A673 (cell line): ENCODE measurements around the gene TNFRSF14. TPM values are rescaled to one million over a fixed set of nuclear protein-coding genes. Genes with fewer than 3 reads are reported as not detected.

Experiments
- BruUV-seq: library from RNA; stranded (reverse); fragments of 400-500 nt; replicated peaks from 2 replicates; lab custom pipeline; 2021; lab: Mats Ljungman, UMichigan
- CTCF ChIA-PET: fragments of 300-600 bp; sonication (Branson Sonifier 250); formaldehyde crosslinking; loops from one replicate; lab custom pipeline; 2022; ENCODE audit warnings: antibody characterized with exemption; lab: Charles Lee
- POLR2A ChIA-PET: fragments of 300-600 bp; sonication (Branson Sonifier 250); formaldehyde crosslinking; loops from one replicate; lab custom pipeline; 2022; ENCODE audit warnings: antibody characterized with exemption; ENCODE audit not compliant: low non-redundant PET; lab: Charles Lee
- DNase-seq: peaks from one replicate; pipeline ENCODE4 v3.0.0-alpha.2; 2015; ENCODE audit warnings: low spot score
- H3K27ac ChIP-seq: fragments of 200-600 bp; sonication (generic); 2 replicates; pipeline ENCODE4 v1.5.1; 2016; ENCODE audit warnings: mixed run types, low read depth, mild to moderate bottlenecking, mixed read lengths, antibody characterized with exemption, low read length; ENCODE audit not compliant: poor library complexity, severe bottlenecking
- H3K27me3 ChIP-seq: fragments of 200-600 bp; sonication (generic); replicated peaks from 2 replicates; pipeline ENCODE4 v1.6.1; 2017; ENCODE audit warnings: mixed run types, low read depth, mild to moderate bottlenecking, mixed read lengths, antibody characterized with exemption, low read length; ENCODE audit not compliant: insufficient read depth, poor library complexity
- H3K36me3 ChIP-seq: fragments of 200-600 bp; sonication (generic); 2 replicates; pipeline ENCODE4 v1.6.1; 2016; ENCODE audit warnings: mixed run types, mild to moderate bottlenecking, mixed read lengths, antibody characterized with exemption, low read length; ENCODE audit not compliant: insufficient read depth, poor library complexity, severe bottlenecking
- H3K4me1 ChIP-seq: fragments of 200-600 bp; sonication (generic); 2 replicates; pipeline ENCODE4 v1.6.1; 2017; ENCODE audit warnings: mixed run types, mild to moderate bottlenecking, mixed read lengths, antibody characterized with exemption, low read length; ENCODE audit not compliant: insufficient read depth, poor library complexity, severe bottlenecking
- H3K4me3 ChIP-seq: fragments of 200-600 bp; sonication (generic); 2 replicates; pipeline ENCODE4 v1.5.1; 2016; ENCODE audit warnings: low read depth, mixed run types, mild to moderate bottlenecking, mixed read lengths, low read length; ENCODE audit not compliant: poor library complexity, severe bottlenecking
- H3K9me3 ChIP-seq: fragments of 200-600 bp; sonication (generic); 2 replicates; pipeline ENCODE4 v1.6.1; 2016; ENCODE audit warnings: mixed run types, low read depth, mild to moderate bottlenecking, mixed read lengths, antibody characterized with exemption, low read length; ENCODE audit not compliant: poor library complexity, severe bottlenecking
- CTCF ChIP-seq: fragments of 300-800, 200-600 bp; sonication (generic); conservative IDR thresholded peaks from 2 replicates; pipeline ENCODE4 v1.5.1; 2017; ENCODE audit warnings: low read depth, mild to moderate bottlenecking, antibody characterized with exemption, low read length, moderate library complexity, mixed read lengths
- EZH2 ChIP-seq: fragments of 200-600 bp; sonication (generic); IDR thresholded peaks from 2 replicates; pipeline ENCODE4 v1.6.1; 2017; ENCODE audit warnings: borderline replicate concordance, low read depth, mild to moderate bottlenecking, mixed read lengths, antibody characterized with exemption, low read length; ENCODE audit not compliant: poor library complexity, severe bottlenecking
- intact Hi-C: fragments of 100-400 bp; cut with micrococcal nuclease; formaldehyde crosslinking; loops from one replicate; pipeline ENCODE4 v1.10.0; 2022; ENCODE audit not compliant: unreplicated experiment
- total RNA-seq: library from RNA; stranded (reverse); gene quantifications from 2 replicates; pipeline ENCODE4 v1.2.3, GENCODE V29; 2021

TNFRSF14 gene
- total RNA-seq, 1 experiment from 2014 or later: 4.6 TPM

GRCh38 chr1:2594001-2594640 lies 38.0 kb downstream of the TNFRSF14 start:
- DNase-seq: peak; percentile 43
- intact Hi-C loops: no loop called here
- ChIA-PET CTCF (no interaction called here), POLR2A (no interaction called here)
- TF ChIP-seq EZH2 (no peak), CTCF (no peak)
- Histone ChIP-seq H3K9me3 (no peaks in the 10 kb centered on the region), H3K4me1 (peaks cover 8% of the 10 kb centered on the region), H3K27me3 (no peaks in the 10 kb centered on the region), H3K36me3 (no peaks in the 10 kb centered on the region), H3K4me3 (peak overlapping the region; percentile 32), H3K27ac (no peak overlapping the region)
- no TSS peak for BruUV-seq

- Histone ChIP-seq H3K36me3 (no peaks in the 10 kb centered on the region), H3K27me3 (no peaks in the 10 kb centered on the region), H3K4me1 (peaks cover 8% of the 10 kb centered on the region), H3K27ac (no peak overlapping the region), H3K9me3 (no peaks in the 10 kb centered on the region), H3K4me3 (no peak overlapping the region)
- CTCF ChIA-PET: no interaction called here
- POLR2A ChIA-PET: no interaction called here
- no peak for DNase-seq
- TF ChIP-seq EZH2 (no peak), CTCF (no peak)
- intact Hi-C loops: no loop called here
- BruUV-seq: no TSS peak
Measured at GRCh38 chr1:2594641-2595131, 38.5 kb downstream of the TNFRSF14 start.

GRCh38 chr1:2595261-2595811 lies 39.2 kb downstream of the TNFRSF14 start:
- H3K4me1 ChIP-seq: peaks cover 8% of the 10 kb centered on the region
- intact Hi-C loops: no loop called here
- no TSS peak for BruUV-seq
- no peaks in the 10 kb centered on the region for H3K9me3 ChIP-seq
- H3K36me3 ChIP-seq: no peaks in the 10 kb centered on the region
- POLR2A ChIA-PET: no interaction called here
- CTCF ChIA-PET: no interaction called here
- no peak for DNase-seq
- no peak overlapping the region for H3K27ac ChIP-seq
- no peaks in the 10 kb centered on the region for H3K27me3 ChIP-seq
- TF ChIP-seq CTCF (no peak), EZH2 (no peak)
- H3K4me3 ChIP-seq: no peak overlapping the region
